Calu3 (cell line): ENCODE data around the gene OR5B21. TPM values are rescaled to one million over a fixed set of nuclear protein-coding genes. Genes with fewer than 3 reads are reported as not detected.

Experiments
- BruUV-seq: library from RNA; stranded (reverse); fragments of 400-500 nt; replicated peaks from 2 replicates; lab custom pipeline; 2021; lab: Mats Ljungman, UMichigan
- CTCF ChIA-PET: fragments of 300-600 bp; sonication (Branson Sonifier 250); formaldehyde crosslinking; loops from one replicate; lab custom pipeline; 2022; ENCODE audit warnings: antibody characterized with exemption; lab: Charles Lee
- DNase-seq: peaks from one replicate; pipeline ENCODE4 v3.0.0; 2022
- H3K27ac Mint-ChIP-seq: one replicate; pipeline ENCODE4 v1.8.0; 2022; ENCODE audit warnings: mixed read lengths; ENCODE audit not compliant: unreplicated experiment
- H3K27me3 Mint-ChIP-seq: one replicate; pipeline ENCODE4 v1.8.0; 2022; ENCODE audit warnings: mixed read lengths; ENCODE audit not compliant: unreplicated experiment
- H3K36me3 Mint-ChIP-seq: one replicate; pipeline ENCODE4 v1.8.0; 2022; ENCODE audit warnings: mild to moderate bottlenecking, moderate library complexity, mixed read lengths; ENCODE audit not compliant: insufficient read depth, unreplicated experiment
- H3K4me1 Mint-ChIP-seq: one replicate; pipeline ENCODE4 v1.8.0; 2022; ENCODE audit warnings: mild to moderate bottlenecking, low read depth, mixed read lengths; ENCODE audit not compliant: unreplicated experiment
- H3K4me3 Mint-ChIP-seq: one replicate; pipeline ENCODE4 v1.8.0; 2022; ENCODE audit warnings: mild to moderate bottlenecking, low read depth, moderate library complexity, mixed read lengths; ENCODE audit not compliant: unreplicated experiment
- H3K9me3 Mint-ChIP-seq: one replicate; pipeline ENCODE4 v1.8.0; 2022; ENCODE audit warnings: low read depth, mixed read lengths; ENCODE audit not compliant: unreplicated experiment
- CTCF ChIP-seq: fragments of 200-600 bp; IDR thresholded peaks from one replicate; pipeline ENCODE4 v1.8.0; 2022; ENCODE audit warnings: antibody characterized with exemption; ENCODE audit not compliant: unreplicated experiment
- intact Hi-C: fragments of 100-400 bp; cut with micrococcal nuclease; formaldehyde crosslinking; loops from one replicate; pipeline ENCODE4 v1.10.0; 2022; ENCODE audit not compliant: unreplicated experiment
- total RNA-seq: library from RNA; stranded (reverse); gene quantifications from 2 replicates; pipeline ENCODE4 v1.2.3, GENCODE V29; 2022

The OR5B21 gene
- total RNA-seq, 1 experiment from 2014 or later: not detected

GRCh38 chr11:58490827-58491226, 17.1 kb downstream of the OR5B21 start:
- Mint-ChIP-seq H3K9me3 (no peaks in the 10 kb centered on the region), H3K27ac (no peak overlapping the region), H3K4me3 (no peak overlapping the region), H3K36me3 (no peaks in the 10 kb centered on the region), H3K27me3 (no peaks in the 10 kb centered on the region), H3K4me1 (peaks cover 24% of the 10 kb centered on the region)
- BruUV-seq: no TSS peak
- intact Hi-C loops: loop anchor here (10.0 kb wide), 1 partner anchor 196 kb away; no protein-coding TSS in a partner anchor
- no peak for DNase-seq
- no peak for TF ChIP-seq CTCF
- CTCF ChIA-PET: no interaction called here

DNA sequence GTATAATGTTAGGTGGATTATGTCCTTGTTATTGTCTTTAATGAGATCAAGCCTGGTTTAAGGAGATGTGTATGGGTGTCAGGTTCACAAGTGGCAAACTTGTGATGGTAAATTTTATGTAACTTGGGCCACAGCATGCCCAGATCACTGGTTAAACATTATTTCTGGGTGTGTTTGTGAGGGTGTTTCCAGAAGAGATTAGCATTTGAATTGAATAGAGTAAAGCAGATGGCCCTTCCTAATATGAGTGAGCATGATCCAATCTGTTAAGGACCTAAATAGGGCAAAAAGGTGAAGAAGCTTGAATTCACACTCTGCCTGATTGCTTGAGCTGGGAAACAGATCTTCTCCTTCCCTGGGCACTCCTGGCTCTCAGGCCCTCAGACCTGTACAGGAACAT, 20.7 kb downstream of the OR5B21 start:
- no peak for TF ChIP-seq CTCF
- H3K9me3 Mint-ChIP-seq: no peaks in the 10 kb centered on the region
- no peaks in the 10 kb centered on the region for H3K36me3 Mint-ChIP-seq
- CTCF ChIA-PET: no interaction called here
- no peak overlapping the region for H3K27ac Mint-ChIP-seq
- intact Hi-C loops: no loop called here
- DNase-seq: no peak
- H3K4me3 Mint-ChIP-seq: no peak overlapping the region
- no TSS peak for BruUV-seq
- H3K27me3 Mint-ChIP-seq: no peaks in the 10 kb centered on the region
- H3K4me1 Mint-ChIP-seq: peaks cover 16% of the 10 kb centered on the region

DNA sequence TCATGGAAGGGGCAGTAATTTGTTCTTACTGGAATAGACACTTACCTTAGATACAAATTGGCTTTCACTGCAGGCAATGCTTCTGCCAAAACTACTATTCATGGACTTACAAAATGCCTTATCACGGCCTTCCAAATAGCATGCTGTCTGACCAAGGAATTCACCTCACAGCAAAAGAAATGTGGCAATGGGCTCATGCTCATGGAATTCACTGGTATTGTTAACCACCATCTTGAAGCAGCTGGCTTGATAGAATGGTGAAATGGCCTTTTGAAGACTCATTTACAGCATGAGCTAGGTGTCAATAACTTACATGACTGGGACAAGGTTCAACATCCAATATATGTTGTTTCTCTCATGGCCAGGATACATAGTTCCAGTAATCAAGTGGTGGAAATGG, 21.9 kb downstream of the OR5B21 start:
- no peak for TF ChIP-seq CTCF
- Mint-ChIP-seq H3K4me1 (peaks cover 16% of the 10 kb centered on the region), H3K9me3 (no peaks in the 10 kb centered on the region), H3K36me3 (no peaks in the 10 kb centered on the region), H3K27ac (no peak overlapping the region), H3K4me3 (no peak overlapping the region), H3K27me3 (no peaks in the 10 kb centered on the region)
- BruUV-seq: no TSS peak
- intact Hi-C loops: no loop called here
- CTCF ChIA-PET: no interaction called here
- DNase-seq: no peak

DNA sequence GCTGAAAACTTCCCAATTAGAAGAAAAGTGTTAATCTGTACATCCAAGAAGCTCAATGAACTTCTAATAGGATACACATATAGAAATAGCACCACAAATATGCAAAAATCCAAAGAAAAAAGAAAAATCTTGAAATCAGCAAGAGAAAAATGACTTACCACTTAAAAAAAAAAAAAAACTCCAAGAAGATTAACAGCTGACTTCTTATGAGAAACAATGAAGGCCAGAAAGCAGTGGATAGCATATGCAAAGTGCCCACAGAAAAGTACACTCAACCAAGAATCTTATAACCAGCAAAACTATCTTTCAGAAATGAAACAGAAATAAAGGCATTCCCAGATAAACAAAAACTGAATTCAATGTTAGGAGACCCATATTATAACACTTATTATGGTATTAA, 36.0 kb downstream of the OR5B21 start:
- no TSS peak for BruUV-seq
- Mint-ChIP-seq H3K36me3 (no peaks in the 10 kb centered on the region), H3K27ac (no peak overlapping the region), H3K27me3 (no peaks in the 10 kb centered on the region), H3K9me3 (peaks cover 2% of the 10 kb centered on the region), H3K4me3 (no peak overlapping the region), H3K4me1 (no peaks in the 10 kb centered on the region)
- intact Hi-C loops: no loop called here
- TF ChIP-seq CTCF: no peak
- CTCF ChIA-PET: interaction anchor here (0.7 kb wide), 1 partner anchor 87 kb away, joined by 5 read pairs; no protein-coding TSS in a partner anchor
- no peak for DNase-seq
